ENCODE data around the gene NAXD.
A peak's percentile ranks its signal among the peaks of the same experiment; 100 is the strongest.
"Not testable (repeated sequence)": the region's sequence is repeated elsewhere in the genome, so short reads cannot be mapped to it uniquely, and the experiment has no call there.

NAXD gene

GRCh38 chr13:110597041-110597689 is 18.2 kb upstream of the NAXD start:
- DNase-seq = no peak

- DNase-seq = peak; percentile 57
These were observed 15.0 kb upstream of the NAXD start for GRCh38 chr13:110600261-110600819.

GRCh38 chr13:110600980-110601379 is 14.4 kb upstream of the NAXD start:
- DNase-seq = no peak

GRCh38 chr13:110605132-110605531 is 10.2 kb upstream of the NAXD start:
- DNase-seq = no peak

- not testable (repeated sequence) for DNase-seq
These were observed 9.1 kb upstream of the NAXD start for GRCh38 chr13:110606281-110606680.

- DNase-seq = no peak
These were observed 7.6 kb upstream of the NAXD start for GRCh38 chr13:110607675-110608224.

GRCh38 chr13:110610955-110611595 is 4.3 kb upstream of the NAXD start:
- DNase-seq = peak; percentile 67

- DNase-seq = no peak
These were observed 382 bp upstream of the NAXD start for GRCh38 chr13:110615005-110615321.

- peak; percentile 26 for DNase-seq
These were observed 1.1 kb downstream of the NAXD start for GRCh38 chr13:110616103-110617101.

GRCh38 chr13:110617321-110618072 is 2.2 kb downstream of the NAXD start:
- DNase-seq = no peak

GRCh38 chr13:110618167-110618566 is 2.8 kb downstream of the NAXD start:
- DNase-seq = no peak

- DNase-seq = no peak
These were observed 3.4 kb downstream of the NAXD start for GRCh38 chr13:110618780-110619179.

GRCh38 chr13:110620596-110620995 is 5.3 kb downstream of the NAXD start:
- DNase-seq = no peak

- DNase-seq = no peak
These were observed 9.7 kb downstream of the NAXD start for GRCh38 chr13:110624766-110625756.

GRCh38 chr13:110625771-110626321 is 10.5 kb downstream of the NAXD start:
- no peak for DNase-seq

GRCh38 chr13:110626521-110626920 is 11.2 kb downstream of the NAXD start:
- DNase-seq = no peak

- no peak for DNase-seq
These were observed 12.0 kb downstream of the NAXD start for GRCh38 chr13:110627351-110627750.

GRCh38 chr13:110627761-110628476 is 12.6 kb downstream of the NAXD start:
- no peak for DNase-seq

GRCh38 chr13:110628477-110628793 is 13.1 kb downstream of the NAXD start:
- no peak for DNase-seq

Data from MV-4-11 (cell line).